ENCODE results near the gene RBP3.

RBP3 gene

DNA sequence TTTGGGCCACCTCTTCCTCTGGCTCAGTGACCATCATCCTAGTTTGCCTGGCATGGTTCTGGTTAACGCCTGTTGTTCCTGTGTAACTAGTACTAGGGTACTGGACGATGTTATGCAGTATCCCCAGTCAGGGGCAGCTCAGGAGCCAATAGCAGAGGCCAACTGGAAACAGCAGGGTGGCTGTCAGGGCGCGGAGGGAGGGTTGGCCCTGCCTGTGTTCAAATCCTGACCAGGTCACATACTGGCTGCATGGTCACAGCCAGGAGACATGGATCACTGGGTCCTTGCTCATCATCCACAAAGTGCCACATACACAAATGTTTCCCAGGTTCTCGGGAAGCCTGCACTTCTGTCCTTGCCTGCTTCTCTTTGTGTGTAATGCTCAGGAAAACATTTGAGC is 12.3 kb upstream of the RBP3 start:
- no peak for ATAC-seq
- no peak for TF ChIP-seq BACH2 (CRISPR knock-in tag; IDR thresholded peaks at IDR 0.05; ENCODE audit: borderline replicate concordance)
- no peak for TF ChIP-seq RARB (CRISPR knock-in tag; IDR thresholded peaks at IDR 0.05)
- no peak for TF ChIP-seq OSR1 (CRISPR knock-in tag; IDR thresholded peaks at IDR 0.05)
- no peak for TF ChIP-seq CSDC2 (CRISPR knock-in tag; IDR thresholded peaks at IDR 0.05)
- no peak for TF ChIP-seq POU6F1 (CRISPR knock-in tag; IDR thresholded peaks at IDR 0.05; ENCODE audit: borderline replicate concordance, low read depth)
- TF ChIP-seq ZFP30 (CRISPR knock-in tag; IDR thresholded peaks at IDR 0.05) = no peak
- TF ChIP-seq GLIS3 (CRISPR knock-in tag; IDR thresholded peaks at IDR 0.05) = no peak
- no peak for TF ChIP-seq ARNTL (CRISPR knock-in tag; IDR thresholded peaks at IDR 0.05; ENCODE audit: borderline replicate concordance, low read depth)
- TF ChIP-seq ZNF70 (CRISPR knock-in tag; IDR thresholded peaks at IDR 0.05) = no peak
- no peak for TF ChIP-seq TSHZ2 (CRISPR knock-in tag; IDR thresholded peaks at IDR 0.05)
- TF ChIP-seq ZNF8 (CRISPR knock-in tag; IDR thresholded peaks at IDR 0.05) = no peak
- TF ChIP-seq ZFP3 (CRISPR knock-in tag; IDR thresholded peaks at IDR 0.05) = no peak
- TF ChIP-seq, protein P1, sequence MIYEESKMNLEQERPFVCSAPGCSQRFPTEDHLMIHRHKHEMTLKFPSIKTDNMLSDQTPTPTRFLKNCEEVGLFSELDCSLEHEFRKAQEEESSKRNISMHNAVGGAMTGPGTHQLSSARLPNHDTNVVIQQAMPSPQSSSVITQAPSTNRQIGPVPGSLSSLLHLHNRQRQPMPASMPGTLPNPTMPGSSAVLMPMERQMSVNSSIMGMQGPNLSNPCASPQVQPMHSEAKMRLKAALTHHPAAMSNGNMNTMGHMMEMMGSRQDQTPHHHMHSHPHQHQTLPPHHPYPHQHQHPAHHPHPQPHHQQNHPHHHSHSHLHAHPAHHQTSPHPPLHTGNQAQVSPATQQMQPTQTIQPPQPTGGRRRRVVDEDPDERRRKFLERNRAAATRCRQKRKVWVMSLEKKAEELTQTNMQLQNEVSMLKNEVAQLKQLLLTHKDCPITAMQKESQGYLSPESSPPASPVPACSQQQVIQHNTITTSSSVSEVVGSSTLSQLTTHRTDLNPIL (CRISPR knock-in tag; IDR thresholded peaks at IDR 0.05; ENCODE audit: low read depth) = no peak
- TF ChIP-seq ESRRG (CRISPR knock-in tag; IDR thresholded peaks at IDR 0.05) = no peak
- no peak for TF ChIP-seq SNAI2 (CRISPR knock-in tag; IDR thresholded peaks at IDR 0.05)
- no peak for TF ChIP-seq TCF4 (CRISPR knock-in tag; IDR thresholded peaks at IDR 0.05; ENCODE audit: borderline replicate concordance)
- no peak for TF ChIP-seq ISL1 (CRISPR knock-in tag; IDR thresholded peaks at IDR 0.05)
- no peak for TF ChIP-seq PPARA (CRISPR knock-in tag; IDR thresholded peaks at IDR 0.05; ENCODE audit: borderline replicate concordance)

- no peak for ATAC-seq
- TF ChIP-seq ISL1 (CRISPR knock-in tag; IDR thresholded peaks at IDR 0.05) = no peak
- TF ChIP-seq ZFP3 (CRISPR knock-in tag; IDR thresholded peaks at IDR 0.05) = no peak
- no peak for TF ChIP-seq PPARA (CRISPR knock-in tag; IDR thresholded peaks at IDR 0.05; ENCODE audit: borderline replicate concordance)
- no peak for TF ChIP-seq POU6F1 (CRISPR knock-in tag; IDR thresholded peaks at IDR 0.05; ENCODE audit: borderline replicate concordance, low read depth)
Observed at GRCh38 chr10:47336387-47337134, 11.6 kb upstream of the RBP3 start.

DNA sequence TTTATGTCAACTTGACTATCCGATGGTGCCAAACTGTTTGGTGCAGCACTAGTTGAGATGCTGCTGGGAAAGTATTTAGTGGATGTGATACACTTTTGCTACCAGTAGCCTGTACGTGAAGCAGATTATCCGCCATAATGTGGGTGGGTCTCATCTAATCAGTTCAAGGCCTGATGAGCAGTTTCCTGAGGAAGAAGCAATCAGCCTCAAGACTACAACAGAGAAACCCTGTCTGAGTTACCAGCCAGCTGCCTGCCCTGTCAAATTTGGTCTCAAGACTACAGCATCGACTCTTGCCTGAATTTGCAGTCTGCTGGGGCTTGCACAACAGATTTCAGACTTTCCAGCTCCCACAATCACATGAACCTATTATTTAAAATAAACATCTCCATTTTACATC is 10.9 kb upstream of the RBP3 start:
- no peak for ATAC-seq
- TF ChIP-seq ARNTL (CRISPR knock-in tag; IDR thresholded peaks at IDR 0.05; ENCODE audit: borderline replicate concordance, low read depth) = no peak
- no peak for TF ChIP-seq ZFP3 (CRISPR knock-in tag; IDR thresholded peaks at IDR 0.05)
- TF ChIP-seq PPARA (CRISPR knock-in tag; IDR thresholded peaks at IDR 0.05; ENCODE audit: borderline replicate concordance) = no peak
- TF ChIP-seq CSDC2 (CRISPR knock-in tag; IDR thresholded peaks at IDR 0.05) = no peak
- no peak for TF ChIP-seq POU6F1 (CRISPR knock-in tag; IDR thresholded peaks at IDR 0.05; ENCODE audit: borderline replicate concordance, low read depth)
- TF ChIP-seq ISL1 (CRISPR knock-in tag; IDR thresholded peaks at IDR 0.05) = no peak
- TF ChIP-seq ZNF8 (CRISPR knock-in tag; IDR thresholded peaks at IDR 0.05) = no peak

Measured in SK-N-SH treated with all-trans-retinoic acid at 6 μM for 48 hours (cell line).